Occipital lobe (tissue), 2 donors: ENCODE measurements around the gene ATP13A1. TPM values are rescaled to one million over a fixed set of nuclear protein-coding genes. Genes with fewer than 3 reads are reported as not detected.

ENCODE experiments used
- DNase-seq: peaks from one replicate; lab custom pipeline; 2025; lab: John Stamatoyannopoulos, UW
- total RNA-seq: library from RNA; depleted of rRNA; stranded (reverse); fragments of >200 nt; gene quantifications from one replicate; pipeline ENCODE4 v1.2.3, GENCODE V29; 2014

ATP13A1 gene
- total RNA-seq, 1 donor from 2014 or later, result 19.8 TPM

- no peak for DNase-seq
Measured at GRCh38 chr19:19644054-19644388, 19.5 kb downstream of the ATP13A1 start.

GRCh38 chr19:19643158-19644053 lies 20.1 kb downstream of the ATP13A1 start, which contains the start of gene GMIP:
Gene GMIP, minus strand, starts transcription at chr19:19643657. Its CDS starts 128 bp downstream, at chr19:19643529.
- peak; percentile 50 for DNase-seq

GRCh38 chr19:19642506-19643157 lies 20.8 kb downstream of the ATP13A1 start:
- DNase-seq, result no peak

- DNase-seq, result no peak
Measured at GRCh38 chr19:19637523-19638251, 25.8 kb downstream of the ATP13A1 start.

- no peak for DNase-seq
Measured at GRCh38 chr19:19637186-19637522, 26.3 kb downstream of the ATP13A1 start.

- DNase-seq, result no peak
Measured at GRCh38 chr19:19636573-19637185, 26.8 kb downstream of the ATP13A1 start.

GRCh38 chr19:19635313-19635702 lies 28.2 kb downstream of the ATP13A1 start:
- DNase-seq, result no peak

GRCh38 chr19:19634516-19635312 lies 28.8 kb downstream of the ATP13A1 start:
- DNase-seq, result no peak

GRCh38 chr19:19633711-19634515 lies 29.6 kb downstream of the ATP13A1 start:
- no peak for DNase-seq

- no peak for DNase-seq
Measured at GRCh38 chr19:19632661-19633060, 30.8 kb downstream of the ATP13A1 start.

- no peak for DNase-seq
Measured at GRCh38 chr19:19631346-19631745, 32.1 kb downstream of the ATP13A1 start.

- no peak for DNase-seq
Measured at GRCh38 chr19:19630426-19630825, 33.0 kb downstream of the ATP13A1 start.

GRCh38 chr19:19630062-19630414 lies 33.4 kb downstream of the ATP13A1 start:
- no peak for DNase-seq

GRCh38 chr19:19628501-19629134 lies 34.9 kb downstream of the ATP13A1 start:
- DNase-seq, result no peak

GRCh38 chr19:19627621-19628500 lies 35.6 kb downstream of the ATP13A1 start, which contains the start of gene LPAR2:
Gene LPAR2, minus strand, starts transcription at chr19:19628220. Its CDS starts 945 bp downstream, at chr19:19627275.
- no peak for DNase-seq

- no peak for DNase-seq
Measured at GRCh38 chr19:19626516-19627472, 36.7 kb downstream of the ATP13A1 start.

GRCh38 chr19:19624032-19624570 lies 39.4 kb downstream of the ATP13A1 start:
- DNase-seq, result no peak
